GM21360 (cell line): ENCODE data around the gene NSD2.
"Not testable (repeated sequence)": the region's sequence is repeated elsewhere in the genome, so short reads cannot be mapped to it uniquely, and the experiment has no call there.

ENCODE experiments used
- ATAC-seq: cut with Tn5 transposase; IDR thresholded peaks from one replicate; pipeline ENCODE4 v1.9.1; 2021; ENCODE audit warnings: mild to moderate bottlenecking, moderate library complexity; ENCODE audit not compliant: unreplicated experiment

Gene NSD2

DNA sequence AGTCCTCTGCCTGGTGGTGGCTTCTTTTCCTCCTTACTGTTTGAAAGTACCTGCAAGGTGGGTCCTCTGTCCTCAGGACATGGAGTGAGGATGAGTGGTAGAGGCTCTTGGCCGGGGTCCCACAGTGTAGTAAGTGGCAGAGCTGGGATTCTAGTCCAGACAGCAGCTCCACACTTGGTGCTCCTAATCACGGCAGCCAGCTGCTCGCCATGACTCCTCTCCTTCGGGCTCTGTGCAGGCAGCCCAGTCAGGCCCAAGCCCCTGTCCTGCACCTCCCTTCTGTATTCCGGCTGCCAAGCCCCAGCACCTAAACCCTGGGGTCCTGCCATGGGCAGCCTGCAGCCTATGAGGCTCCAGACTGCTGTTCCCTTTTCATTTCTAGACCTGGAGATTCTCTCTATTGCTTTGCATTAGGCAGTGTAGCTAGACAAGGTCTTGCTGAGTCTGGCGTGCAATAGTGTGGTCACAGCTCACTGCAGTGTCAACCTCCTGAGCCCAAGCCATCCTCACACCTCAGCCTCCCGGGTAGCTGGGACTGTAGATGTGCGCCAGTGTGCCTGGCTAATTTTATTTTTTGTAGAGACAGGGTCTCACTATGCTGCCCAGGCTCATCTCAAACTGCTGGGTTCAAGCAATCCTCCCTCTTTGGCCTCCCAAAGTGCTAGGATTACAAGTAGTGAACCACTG lies 24.9 kb downstream of the NSD2 start:
- ATAC-seq: no peak

DNA sequence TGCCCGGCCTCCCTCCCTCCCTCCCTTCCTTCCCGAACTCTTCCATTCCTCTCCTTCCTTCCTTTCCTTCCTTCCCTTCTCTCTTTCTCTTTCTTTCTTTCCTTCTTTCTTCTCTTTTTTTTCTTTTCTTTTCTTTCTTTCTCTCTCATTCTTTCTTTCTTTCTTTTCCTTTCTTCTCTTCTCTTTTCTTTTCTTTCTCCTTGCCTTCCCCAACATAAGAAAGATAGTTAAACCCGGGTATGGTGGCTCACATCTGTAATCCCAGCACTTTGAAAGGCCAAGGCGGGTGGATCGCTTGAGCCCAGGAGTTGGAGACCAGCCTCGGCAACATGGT lies 25.4 kb downstream of the NSD2 start:
- no peak for ATAC-seq

- ATAC-seq: no peak
These were observed 26.8 kb downstream of the NSD2 start for GRCh38 chr4:1898007-1898406.

DNA sequence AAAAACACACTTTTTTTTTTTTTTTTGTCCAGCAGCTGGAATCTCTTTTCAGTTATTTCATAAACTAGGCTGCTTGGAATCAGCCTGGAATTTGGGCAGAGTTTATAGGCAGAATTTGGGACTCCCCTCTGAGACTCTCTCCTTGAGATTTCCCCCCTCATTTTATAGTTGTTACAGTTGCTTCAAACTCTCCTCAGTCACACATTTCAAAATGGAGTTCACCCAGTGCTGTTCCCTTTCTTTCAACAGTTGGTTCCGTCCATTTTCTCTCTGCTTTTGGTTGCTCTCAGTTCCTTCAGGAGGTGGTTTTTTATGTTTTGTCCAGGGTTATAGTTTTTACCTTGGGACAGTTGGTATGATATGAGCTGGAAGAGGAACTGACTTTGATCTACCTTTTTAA lies 27.5 kb downstream of the NSD2 start:
- ATAC-seq: no peak

DNA sequence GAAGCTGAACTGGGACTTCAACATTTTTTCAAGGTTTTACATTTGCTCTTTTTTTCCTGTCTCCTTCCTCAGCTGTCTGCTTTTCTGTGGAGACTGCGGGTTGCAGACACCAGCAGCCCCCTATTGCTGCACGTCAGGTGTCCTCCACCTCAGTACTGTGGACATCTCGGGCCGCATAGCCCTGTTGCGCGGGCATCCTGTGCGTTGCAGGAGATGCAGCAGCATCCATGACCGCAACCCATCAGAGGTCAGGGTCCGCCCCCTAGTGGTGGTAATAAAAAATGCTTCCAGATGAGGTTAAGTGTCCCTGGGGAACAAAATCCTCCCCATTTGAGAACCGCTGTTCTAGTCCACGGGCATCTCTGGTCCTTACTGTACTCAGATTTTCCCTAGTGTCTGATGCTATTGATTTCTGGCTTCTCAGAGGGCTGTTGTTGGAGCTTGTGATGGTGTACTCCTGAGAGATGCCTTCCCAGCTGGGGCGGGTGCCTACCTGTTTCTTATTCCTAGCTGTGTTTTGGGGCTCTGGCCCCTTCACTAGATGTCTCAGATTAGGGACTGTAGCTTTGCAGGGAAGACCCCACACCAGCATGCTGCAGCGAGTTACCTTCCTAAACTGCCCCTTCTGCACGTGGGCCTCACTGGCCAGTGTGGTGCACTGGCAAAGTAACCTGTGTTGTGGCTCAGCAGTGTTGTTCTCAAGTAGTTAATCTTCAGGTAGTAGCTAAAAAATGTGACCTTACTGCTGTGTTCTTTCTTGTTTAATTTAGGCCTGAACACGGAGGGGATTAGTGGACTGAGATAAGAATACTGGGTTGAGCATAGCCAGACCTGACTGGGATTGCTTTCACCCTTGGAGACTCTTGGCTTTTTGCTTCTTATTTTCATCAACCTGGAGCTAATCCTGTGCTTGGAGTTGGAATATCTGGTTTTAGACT lies 28.2 kb downstream of the NSD2 start:
- ATAC-seq: peak; percentile 72

- ATAC-seq: no peak
These were observed 28.9 kb downstream of the NSD2 start for GRCh38 chr4:1900087-1900433.

GRCh38 chr4:1900624-1901023 lies 29.4 kb downstream of the NSD2 start:
- ATAC-seq: no peak

DNA sequence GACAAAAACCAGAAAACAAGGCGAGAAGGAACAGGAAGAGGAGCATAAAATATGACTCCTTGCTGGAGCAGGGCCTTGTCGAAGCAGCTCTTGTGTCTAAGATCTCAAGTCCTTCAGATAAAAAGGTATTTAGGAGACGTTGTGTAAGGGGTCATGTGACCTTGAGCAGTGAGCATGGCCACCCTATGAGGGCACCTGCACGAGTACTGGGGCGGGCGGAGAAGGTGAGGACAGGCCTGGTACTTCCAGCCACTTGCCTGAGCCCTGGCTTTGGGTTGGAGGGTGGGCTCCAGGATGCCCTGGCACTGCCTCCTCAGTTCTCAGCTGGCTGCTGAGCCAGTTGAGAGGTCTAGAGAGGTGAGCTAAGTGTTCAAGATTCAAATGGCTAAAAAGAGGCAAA lies 29.9 kb downstream of the NSD2 start:
- no peak for ATAC-seq

- no peak for ATAC-seq
These were observed 31.1 kb downstream of the NSD2 start for GRCh38 chr4:1902243-1902642.

GRCh38 chr4:1903035-1903434 lies 31.8 kb downstream of the NSD2 start:
- no peak for ATAC-seq

DNA sequence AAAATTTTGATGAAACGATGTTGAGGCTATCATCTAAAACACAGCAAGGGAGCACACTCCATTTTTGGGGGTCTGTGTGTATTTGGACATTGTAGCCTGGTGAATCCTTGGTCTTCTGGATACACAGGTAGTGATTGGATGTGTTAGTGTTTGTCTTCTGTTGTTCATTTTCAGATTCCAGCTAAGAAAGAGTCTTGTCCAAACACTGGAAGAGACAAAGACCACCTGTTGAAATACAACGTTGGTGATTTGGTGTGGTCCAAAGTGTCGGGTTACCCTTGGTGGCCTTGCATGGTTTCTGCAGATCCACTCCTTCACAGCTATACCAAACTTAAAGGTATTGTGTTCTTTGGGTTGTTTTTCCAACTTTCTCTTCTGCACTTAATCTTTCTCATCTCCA lies 32.8 kb downstream of the NSD2 start:
- ATAC-seq: no peak

GRCh38 chr4:1907848-1908525 lies 36.8 kb downstream of the NSD2 start:
- no peak for ATAC-seq

DNA sequence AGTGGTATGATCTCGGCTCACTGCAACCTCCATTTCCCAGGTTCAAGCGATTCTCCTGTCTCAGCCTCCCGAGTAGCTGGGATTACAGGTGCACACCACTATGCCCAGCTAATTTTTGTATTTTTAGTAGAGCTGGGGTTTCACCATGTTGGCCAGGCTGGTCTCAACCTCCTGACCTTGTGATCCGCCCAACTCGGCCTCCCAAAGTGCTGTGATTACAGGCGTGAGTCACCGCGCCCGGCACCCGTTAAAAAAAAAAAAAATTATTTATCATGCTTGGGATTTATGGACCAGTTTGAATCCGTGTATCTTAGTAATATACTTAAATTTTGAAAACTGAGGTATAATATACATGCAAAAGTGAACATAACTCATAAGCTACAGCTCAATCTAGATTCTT lies 38.5 kb downstream of the NSD2 start:
- not testable (repeated sequence) for ATAC-seq

DNA sequence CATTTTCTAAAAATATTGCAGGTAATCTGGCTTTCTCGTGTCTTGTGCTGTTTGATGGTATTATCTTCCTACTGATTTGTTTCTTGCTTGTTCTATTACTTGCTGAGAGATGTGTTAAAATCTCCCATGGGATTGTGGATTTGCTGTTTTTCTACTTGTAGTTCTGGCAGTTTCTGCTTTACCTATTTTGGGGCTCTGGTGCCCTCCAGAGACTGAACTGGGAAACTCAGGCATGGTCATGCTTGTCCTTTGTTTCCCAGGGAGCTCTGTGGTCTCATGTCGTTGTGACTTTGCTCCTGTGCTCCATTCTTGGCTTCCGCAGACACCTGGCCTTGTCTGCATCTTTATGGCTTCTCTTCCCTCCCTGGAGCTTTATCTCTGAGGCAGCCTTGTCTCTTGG lies 39.5 kb downstream of the NSD2 start:
- ATAC-seq: no peak

DNA sequence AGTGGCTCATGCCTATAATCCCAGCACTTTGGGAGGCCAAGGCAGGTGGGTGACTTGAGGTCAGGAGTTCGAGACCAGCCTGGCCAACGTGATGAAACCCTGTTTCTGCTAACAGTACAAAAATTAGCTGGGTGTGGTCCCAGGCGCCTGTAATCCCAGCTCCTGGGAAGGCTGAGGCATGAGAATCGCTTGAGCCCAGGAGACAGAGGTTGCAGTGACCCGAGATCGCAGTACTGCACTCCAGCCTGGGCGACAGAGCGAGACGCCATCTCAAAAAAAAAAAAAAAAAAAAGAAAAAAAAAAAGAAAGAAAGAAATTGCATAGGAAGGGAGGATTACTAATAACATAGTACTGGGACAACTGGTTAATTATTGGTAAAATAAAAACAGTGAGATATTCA lies 40.1 kb downstream of the NSD2 start:
- ATAC-seq: not testable (repeated sequence)

GRCh38 chr4:1922821-1923220 lies 51.6 kb downstream of the NSD2 start:
- no peak for ATAC-seq

- ATAC-seq: no peak
These were observed 56.5 kb downstream of the NSD2 start for GRCh38 chr4:1927675-1928074.

GRCh38 chr4:1928356-1929239 lies 57.4 kb downstream of the NSD2 start:
- ATAC-seq: no peak

DNA sequence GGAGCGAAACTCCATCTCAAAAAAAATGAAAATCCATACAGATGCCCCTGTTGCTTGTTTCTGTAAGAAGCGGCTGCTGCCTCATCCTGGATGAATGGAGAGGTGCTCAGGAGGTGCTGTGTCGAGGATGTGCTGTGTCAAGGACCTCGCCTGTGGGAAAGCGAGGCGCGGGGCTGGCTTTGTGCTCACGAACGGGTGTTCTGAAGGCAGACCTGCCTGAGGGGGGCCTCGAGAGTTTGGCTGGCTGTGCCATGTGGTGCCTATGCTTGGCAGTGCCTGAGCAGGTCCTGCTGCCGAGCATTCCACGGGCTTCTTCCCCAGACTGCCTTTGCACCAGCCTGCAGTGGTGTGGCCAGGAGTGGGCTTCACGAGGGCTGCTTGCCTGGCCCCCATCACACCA lies 61.5 kb downstream of the NSD2 start:
- ATAC-seq: no peak

DNA sequence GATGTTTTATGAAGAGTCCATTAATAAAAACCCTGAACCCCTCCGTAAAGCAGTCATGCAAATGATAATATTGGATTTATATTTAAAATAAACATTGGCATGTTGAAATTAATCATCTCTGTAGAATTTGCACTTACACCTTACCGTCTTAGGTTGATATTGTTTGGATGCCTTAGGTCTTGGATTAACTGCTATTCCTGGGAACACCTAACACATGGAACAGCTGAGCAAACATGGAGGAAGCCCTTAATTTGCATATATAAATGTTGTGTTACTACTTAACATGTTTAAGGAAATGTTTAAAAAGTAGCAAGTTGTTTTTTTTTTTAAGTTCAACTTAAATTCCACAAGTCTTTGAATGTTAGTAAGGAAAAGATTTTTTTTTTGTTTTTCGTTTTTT lies 62.5 kb downstream of the NSD2 start:
- no peak for ATAC-seq

GRCh38 chr4:1937550-1937949 lies 66.4 kb downstream of the NSD2 start:
- no peak for ATAC-seq
